T-helper 2 cell treated with Interferon-gamma antibody and Interleukin-4, amounts not matched to agents 100 ng/mL and 5 ng/mL, for 36 hours (primary cell): ENCODE data around the gene PQBP1. TPM values are rescaled to one million over a fixed set of nuclear protein-coding genes. Genes with fewer than 3 reads are reported as not detected.

Source experiments
- total RNA-seq: library from RNA; stranded (reverse); gene quantifications from 2 replicates; pipeline ENCODE4 v1.2.3, GENCODE V29; 2022

Gene PQBP1
- total RNA-seq, 1 donor from 2014 or later: 77.9 TPM

Other genes with a start within 250 kb of the PQBP1 start
- 155 and 160 TPM in 2 replicates for gene WAS, start 214.1 kb upstream of the PQBP1 start, total RNA-seq
- 27.5 and 29.3 TPM in 2 replicates for gene SUV39H1, start 201.2 kb upstream of the PQBP1 start, total RNA-seq
- not detected in 2 replicates for gene GLOD5, start 136.2 kb upstream of the PQBP1 start, total RNA-seq
- gene GATA1, start 111.3 kb upstream of the PQBP1 start, total RNA-seq: not detected in 2 replicates
- 87.1 and 92.1 TPM in 2 replicates for gene HDAC6, start 95.9 kb upstream of the PQBP1 start, total RNA-seq
- not detected in 2 replicates for gene ERAS, start 71.4 kb upstream of the PQBP1 start, total RNA-seq
- 0.20 TPM in 1 of 2 replicates, not detected in the other for gene PCSK1N, start 62.3 kb upstream of the PQBP1 start, total RNA-seq
- 46.3 and 48.2 TPM in 2 replicates for gene TIMM17B, start 162 bp upstream of the PQBP1 start, total RNA-seq
- gene SLC35A2, start 13.7 kb downstream of the PQBP1 start, total RNA-seq: 17.9 and 18.3 TPM in 2 replicates
- gene PIM2, start 21.1 kb downstream of the PQBP1 start, total RNA-seq: 196 TPM in 2 replicates
- gene OTUD5, start 59.7 kb downstream of the PQBP1 start, total RNA-seq: 50.2 and 50.9 TPM in 2 replicates
- gene KCND1, start 73.9 kb downstream of the PQBP1 start, total RNA-seq: 3.4 and 4.0 TPM in 2 replicates
- gene GRIPAP1, start 104.3 kb downstream of the PQBP1 start, total RNA-seq: 85.6 and 94.5 TPM in 2 replicates
- gene TFE3, start 145.4 kb downstream of the PQBP1 start, total RNA-seq: 27.2 and 29.3 TPM in 2 replicates
- 7.1 and 8.7 TPM in 2 replicates for gene CCDC120, start 161.1 kb downstream of the PQBP1 start, total RNA-seq
- 15.6 and 19.0 TPM in 2 replicates for gene PRAF2, start 176.1 kb downstream of the PQBP1 start, total RNA-seq
- 49.0 and 51.4 TPM in 2 replicates for gene WDR45, start 182.0 kb downstream of the PQBP1 start, total RNA-seq
- gene GPKOW, start 225.8 kb downstream of the PQBP1 start, total RNA-seq: 28.0 and 28.2 TPM in 2 replicates